Measurements from ENCODE around the gene BLNK. TPM values are rescaled to one million over a fixed set of nuclear protein-coding genes. Genes with fewer than 3 reads are reported as not detected.
A peak's percentile ranks its signal among the peaks of the same experiment; 100 is the strongest.
"Not testable (repeated sequence)": the region's sequence is repeated elsewhere in the genome, so short reads cannot be mapped to it uniquely, and the experiment has no call there.

BLNK gene
- total RNA-seq = not detected

- H3K4me3 Mint-ChIP-seq = no peak within 1 kb of the TSS
- no peaks in the 10 kb centered on the region for H3K36me3 Mint-ChIP-seq (ENCODE audit: low read depth)
- H3K27ac Mint-ChIP-seq = no peak within 1 kb of the TSS
- no peak for ATAC-seq (replicated peaks)
- H3K27me3 Mint-ChIP-seq = peaks cover 23% of the 10 kb centered on the region
- no peaks in the 10 kb centered on the region for H3K9me3 Mint-ChIP-seq
- H3K4me1 Mint-ChIP-seq = no peaks in the 10 kb centered on the region
Measured at GRCh38 chr10:96271016-96271815, at the start of gene BLNK. TSS of gene BLNK (minus strand) at chr10:96271569. CDS start at chr10:96271398, 171 bp downstream.

- Mint-ChIP-seq H3K27ac (no peak overlapping the region), H3K9me3 (no peaks in the 10 kb centered on the region), H3K27me3 (peaks cover 32% of the 10 kb centered on the region), H3K4me3 (no peak overlapping the region), H3K36me3 (ENCODE audit: low read depth) (no peaks in the 10 kb centered on the region), H3K4me1 (no peaks in the 10 kb centered on the region)
- ATAC-seq (replicated peaks) = peak; percentile 11
Measured at GRCh38 chr10:96319754-96320474, 48.5 kb upstream of the BLNK start.

- no peaks in the 10 kb centered on the region for H3K4me1 Mint-ChIP-seq
- no peaks in the 10 kb centered on the region for H3K9me3 Mint-ChIP-seq
- no peak overlapping the region for H3K4me3 Mint-ChIP-seq
- H3K36me3 Mint-ChIP-seq (ENCODE audit: low read depth) = no peaks in the 10 kb centered on the region
- peaks cover 28% of the 10 kb centered on the region for H3K27me3 Mint-ChIP-seq
- no peak for ATAC-seq (replicated peaks)
- H3K27ac Mint-ChIP-seq = no peak overlapping the region
Measured at GRCh38 chr10:96317067-96317833, 45.9 kb upstream of the BLNK start.

GRCh38 chr10:96313344-96313743 lies 42.0 kb upstream of the BLNK start:
- H3K4me3 Mint-ChIP-seq = no peak overlapping the region
- ATAC-seq (replicated peaks) = no peak
- H3K9me3 Mint-ChIP-seq = no peaks in the 10 kb centered on the region
- no peaks in the 10 kb centered on the region for H3K36me3 Mint-ChIP-seq (ENCODE audit: low read depth)
- peaks cover 32% of the 10 kb centered on the region for H3K27me3 Mint-ChIP-seq
- no peak overlapping the region for H3K27ac Mint-ChIP-seq
- H3K4me1 Mint-ChIP-seq = no peaks in the 10 kb centered on the region

GRCh38 chr10:96311180-96311715 lies 39.9 kb upstream of the BLNK start:
- H3K4me1 Mint-ChIP-seq = no peaks in the 10 kb centered on the region
- ATAC-seq (replicated peaks) = no peak
- peaks cover 35% of the 10 kb centered on the region for H3K27me3 Mint-ChIP-seq
- no peak overlapping the region for H3K27ac Mint-ChIP-seq
- H3K4me3 Mint-ChIP-seq = no peak overlapping the region
- no peaks in the 10 kb centered on the region for H3K36me3 Mint-ChIP-seq (ENCODE audit: low read depth)
- H3K9me3 Mint-ChIP-seq = no peaks in the 10 kb centered on the region

- Mint-ChIP-seq H3K4me3 (no peak overlapping the region), H3K27me3 (peaks cover 34% of the 10 kb centered on the region), H3K9me3 (no peaks in the 10 kb centered on the region)
Measured at GRCh38 chr10:96310321-96310669, 38.9 kb upstream of the BLNK start.

GRCh38 chr10:96309628-96310320 lies 38.4 kb upstream of the BLNK start:
- Mint-ChIP-seq H3K36me3 (ENCODE audit: low read depth) (no peaks in the 10 kb centered on the region), H3K4me1 (no peaks in the 10 kb centered on the region), H3K9me3 (no peaks in the 10 kb centered on the region), H3K27ac (no peak overlapping the region), H3K27me3 (peaks cover 35% of the 10 kb centered on the region), H3K4me3 (no peak overlapping the region)
- no peak for ATAC-seq (replicated peaks)

More at GRCh38 chr10:96310321-96310669, 38.9 kb upstream of the BLNK start:
- no peak for ATAC-seq (replicated peaks)
- no peaks in the 10 kb centered on the region for H3K4me1 Mint-ChIP-seq
- no peak overlapping the region for H3K27ac Mint-ChIP-seq
- no peaks in the 10 kb centered on the region for H3K36me3 Mint-ChIP-seq (ENCODE audit: low read depth)

- not testable (repeated sequence) for H3K4me3 Mint-ChIP-seq
Measured at GRCh38 chr10:96308854-96309253, 37.5 kb upstream of the BLNK start.

GRCh38 chr10:96306516-96306915 lies 35.1 kb upstream of the BLNK start:
- Mint-ChIP-seq H3K27me3 (peaks cover 44% of the 10 kb centered on the region), H3K4me1 (no peaks in the 10 kb centered on the region), H3K27ac (no peak overlapping the region), H3K4me3 (no peak overlapping the region), H3K9me3 (no peaks in the 10 kb centered on the region), H3K36me3 (ENCODE audit: low read depth) (no peaks in the 10 kb centered on the region)
- ATAC-seq (replicated peaks) = no peak

More at GRCh38 chr10:96308854-96309253, 37.5 kb upstream of the BLNK start:
- not testable (repeated sequence) for ATAC-seq (replicated peaks); H3K9me3 Mint-ChIP-seq; H3K4me1 Mint-ChIP-seq; H3K36me3 Mint-ChIP-seq (ENCODE audit: low read depth); H3K27ac Mint-ChIP-seq
- H3K27me3 Mint-ChIP-seq = peaks cover 42% of the 10 kb centered on the region

- ATAC-seq (replicated peaks) = no peak
- Mint-ChIP-seq H3K36me3 (ENCODE audit: low read depth) (no peaks in the 10 kb centered on the region), H3K9me3 (no peaks in the 10 kb centered on the region), H3K27me3 (peaks cover 44% of the 10 kb centered on the region), H3K4me3 (no peak overlapping the region), H3K4me1 (no peaks in the 10 kb centered on the region), H3K27ac (no peak overlapping the region)
Measured at GRCh38 chr10:96305019-96305418, 33.6 kb upstream of the BLNK start.

GRCh38 chr10:96304230-96304629 lies 32.9 kb upstream of the BLNK start, which contains the start of gene DNTT:
TSS of gene DNTT (plus strand) at chr10:96304434. CDS start at chr10:96304498, 64 bp downstream.
- H3K27me3 Mint-ChIP-seq = peaks cover 48% of the 10 kb centered on the region

GRCh38 chr10:96301616-96302015 lies 30.2 kb upstream of the BLNK start:
- Mint-ChIP-seq H3K27me3 (peaks cover 42% of the 10 kb centered on the region), H3K36me3 (ENCODE audit: low read depth) (no peaks in the 10 kb centered on the region), H3K9me3 (no peaks in the 10 kb centered on the region), H3K4me3 (no peak overlapping the region), H3K27ac (no peak overlapping the region), H3K4me1 (peaks cover 5% of the 10 kb centered on the region)
- no peak for ATAC-seq (replicated peaks)

More at GRCh38 chr10:96304230-96304629, 32.9 kb upstream of the BLNK start, which contains the start of gene DNTT:
- Mint-ChIP-seq H3K27ac (no peak within 1 kb of the TSS), H3K4me1 (peaks cover 5% of the 10 kb centered on the region), H3K9me3 (no peaks in the 10 kb centered on the region), H3K36me3 (ENCODE audit: low read depth) (no peaks in the 10 kb centered on the region), H3K4me3 (no peak within 1 kb of the TSS)
- no peak for ATAC-seq (replicated peaks)

GRCh38 chr10:96299383-96299782 lies 28.0 kb upstream of the BLNK start:
- H3K27me3 Mint-ChIP-seq = peaks cover 34% of the 10 kb centered on the region
- ATAC-seq (replicated peaks) = no peak
- no peaks in the 10 kb centered on the region for H3K9me3 Mint-ChIP-seq

GRCh38 chr10:96298362-96298761 lies 27.0 kb upstream of the BLNK start:
- Mint-ChIP-seq H3K4me1 (peaks cover 5% of the 10 kb centered on the region), H3K9me3 (no peaks in the 10 kb centered on the region), H3K27me3 (peaks cover 33% of the 10 kb centered on the region), H3K4me3 (no peak overlapping the region), H3K27ac (no peak overlapping the region), H3K36me3 (ENCODE audit: low read depth) (no peaks in the 10 kb centered on the region)
- no peak for ATAC-seq (replicated peaks)

More at GRCh38 chr10:96299383-96299782, 28.0 kb upstream of the BLNK start:
- Mint-ChIP-seq H3K36me3 (ENCODE audit: low read depth) (no peaks in the 10 kb centered on the region), H3K4me1 (peaks cover 5% of the 10 kb centered on the region), H3K4me3 (peak overlapping the region; percentile 61), H3K27ac (no peak overlapping the region)
